Stromal cell of bone marrow (primary cell): Measurements from ENCODE around the gene RUNX3.
"Not testable (repeated sequence)": the region's sequence is repeated elsewhere in the genome, so short reads cannot be mapped to it uniquely, and the experiment has no call there.

Experiments used
- DNase-seq: peaks from one replicate; pipeline ENCODE4 v3.0.0-alpha.2; 2012; ENCODE audit warnings: low read depth

RUNX3 gene

GRCh38 chr1:24930260-24931145 is at the start of gene RUNX3:
Gene RUNX3, minus strand, starts transcription at chr1:24930276. Its CDS starts 408 bp downstream, at chr1:24929868.
- no peak for DNase-seq

GRCh38 chr1:24979232-24979631 is 49.2 kb upstream of the RUNX3 start:
- DNase-seq, result not testable (repeated sequence)

- no peak for DNase-seq
Observed at GRCh38 chr1:24978383-24979032, 48.4 kb upstream of the RUNX3 start.

- DNase-seq, result no peak
Observed at GRCh38 chr1:24975391-24975790, 45.3 kb upstream of the RUNX3 start.

GRCh38 chr1:24973315-24973714 is 43.2 kb upstream of the RUNX3 start:
- no peak for DNase-seq

- no peak for DNase-seq
Observed at GRCh38 chr1:24972915-24973242, 42.8 kb upstream of the RUNX3 start.

- no peak for DNase-seq
Observed at GRCh38 chr1:24972221-24972914, 42.3 kb upstream of the RUNX3 start.

- no peak for DNase-seq
Observed at GRCh38 chr1:24970926-24971875, 41.1 kb upstream of the RUNX3 start.

- DNase-seq, result no peak
Observed at GRCh38 chr1:24970399-24970753, 40.3 kb upstream of the RUNX3 start.

- DNase-seq, result no peak
Observed at GRCh38 chr1:24969596-24970398, 39.7 kb upstream of the RUNX3 start.

- no peak for DNase-seq
Observed at GRCh38 chr1:24968941-24969585, 39.0 kb upstream of the RUNX3 start.

GRCh38 chr1:24967962-24968361 is 37.9 kb upstream of the RUNX3 start:
- no peak for DNase-seq

- no peak for DNase-seq
Observed at GRCh38 chr1:24967555-24967954, 37.5 kb upstream of the RUNX3 start.

GRCh38 chr1:24966724-24967346 is 36.8 kb upstream of the RUNX3 start:
- peak; percentile 53 for DNase-seq

- no peak for DNase-seq
Observed at GRCh38 chr1:24966121-24966723, 36.1 kb upstream of the RUNX3 start.

GRCh38 chr1:24965571-24965930 is 35.5 kb upstream of the RUNX3 start:
- no peak for DNase-seq

- DNase-seq, result peak; percentile 72
Observed at GRCh38 chr1:24964811-24965570, 34.9 kb upstream of the RUNX3 start.

- DNase-seq, result no peak
Observed at GRCh38 chr1:24963943-24964693, 34.0 kb upstream of the RUNX3 start.
